Hepatic stellate cell (primary cell): ENCODE results near the gene MRS2.
"Not testable (repeated sequence)": the region's sequence is repeated elsewhere in the genome, so short reads cannot be mapped to it uniquely, and the experiment has no call there.

Source experiments
- DNase-seq: peaks from one replicate; pipeline ENCODE4 v3.0.0; 2011; ENCODE audit warnings: low spot score

MRS2 gene

GRCh38 chr6:24402697-24403500, at the start of gene MRS2:
MRS2 (plus strand) TSS chr6:24402936; CDS start chr6:24403047, 111 bp downstream.
- peak; percentile 72 for DNase-seq

GRCh38 chr6:24353861-24354260, 48.9 kb upstream of the MRS2 start:
- no peak for DNase-seq

- DNase-seq = no peak
Observed at GRCh38 chr6:24355393-24355792, 47.3 kb upstream of the MRS2 start.

DNA sequence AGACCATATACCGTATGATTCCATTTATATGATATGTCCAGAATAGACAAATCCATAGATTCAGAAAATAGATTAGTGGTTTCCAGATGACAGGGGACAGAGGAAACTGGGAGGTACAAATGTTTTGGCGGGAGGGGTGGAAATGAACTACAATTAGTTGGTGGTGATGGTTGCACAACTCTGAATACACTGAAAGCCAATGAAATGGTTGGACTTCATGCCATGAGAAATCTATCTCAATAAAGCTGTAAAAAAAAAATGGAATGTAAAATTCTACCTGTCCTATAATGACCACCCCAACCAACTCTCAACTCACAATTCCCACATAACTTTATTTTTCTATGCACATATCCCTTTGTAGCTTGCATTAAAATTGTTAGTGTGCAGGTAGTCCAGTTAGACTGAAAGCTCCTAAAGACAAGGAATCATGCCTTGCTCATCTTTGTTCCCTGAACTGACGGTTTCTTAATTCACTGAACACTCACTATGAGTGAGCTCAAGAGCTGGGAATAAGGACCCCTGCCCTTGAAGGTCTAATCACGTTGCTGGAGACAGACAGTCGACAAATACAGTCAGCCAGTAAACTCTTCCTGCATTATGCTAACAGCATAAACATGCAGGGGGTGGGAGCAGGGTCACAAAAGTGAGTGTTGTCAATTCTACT, 46.3 kb upstream of the MRS2 start:
- no peak for DNase-seq

GRCh38 chr6:24357336-24358218, 45.2 kb upstream of the MRS2 start, which contains the start of gene DCDC2:
DCDC2 (minus strand) TSS chr6:24358059; CDS start chr6:24357750, 309 bp downstream.
- DNase-seq = no peak

- no peak for DNase-seq
Observed at GRCh38 chr6:24358219-24358821, 44.4 kb upstream of the MRS2 start.

GRCh38 chr6:24359640-24360454, 42.9 kb upstream of the MRS2 start:
- peak; percentile 43 for DNase-seq

GRCh38 chr6:24362363-24362762, 40.4 kb upstream of the MRS2 start:
- DNase-seq = not testable (repeated sequence)

DNA sequence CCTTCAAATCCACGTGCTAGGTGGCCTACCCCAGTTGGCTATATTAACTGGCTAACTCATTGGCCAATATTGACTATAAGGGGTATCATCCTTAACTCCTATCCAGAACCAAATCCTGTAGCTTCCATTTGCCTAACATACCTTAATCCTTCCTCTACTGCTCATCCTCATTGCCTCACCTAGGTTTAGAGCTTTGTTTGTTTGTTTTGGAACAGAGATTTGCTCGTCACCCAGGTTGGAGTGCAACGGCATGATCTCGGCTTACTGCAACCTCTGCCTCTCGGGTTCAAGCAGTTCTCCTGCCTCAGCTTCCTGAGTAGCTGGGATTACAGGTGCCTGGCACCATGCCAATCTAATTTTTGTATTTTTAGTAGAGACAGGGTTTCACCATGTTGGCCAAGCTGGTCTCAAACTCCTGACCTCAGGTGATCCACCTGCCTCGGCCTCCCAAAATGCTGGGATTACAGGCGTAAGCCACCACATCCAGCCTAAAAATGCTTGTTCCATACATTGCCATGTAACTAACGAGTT, 37.6 kb upstream of the MRS2 start:
- not testable (repeated sequence) for DNase-seq

DNA sequence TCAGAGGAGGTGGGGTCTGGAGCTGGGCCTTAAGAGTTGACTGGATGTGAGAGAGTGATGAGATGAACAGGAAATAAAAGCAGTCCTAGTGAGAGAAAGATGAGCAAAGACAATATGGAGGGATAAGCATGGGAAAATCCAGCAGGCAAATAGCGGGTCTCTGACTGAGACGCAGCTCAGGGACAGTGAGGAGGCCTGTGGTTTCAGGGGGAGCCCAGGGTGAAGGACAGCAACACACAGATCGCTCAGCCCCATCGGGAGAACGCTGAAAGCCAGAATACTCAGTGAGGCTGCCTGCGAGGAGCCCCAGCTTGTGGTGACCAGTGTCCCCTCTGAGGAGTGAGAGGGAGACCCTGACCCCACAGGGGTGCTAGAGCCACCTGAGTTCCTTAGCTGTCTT, 28.1 kb upstream of the MRS2 start:
- no peak for DNase-seq

DNA sequence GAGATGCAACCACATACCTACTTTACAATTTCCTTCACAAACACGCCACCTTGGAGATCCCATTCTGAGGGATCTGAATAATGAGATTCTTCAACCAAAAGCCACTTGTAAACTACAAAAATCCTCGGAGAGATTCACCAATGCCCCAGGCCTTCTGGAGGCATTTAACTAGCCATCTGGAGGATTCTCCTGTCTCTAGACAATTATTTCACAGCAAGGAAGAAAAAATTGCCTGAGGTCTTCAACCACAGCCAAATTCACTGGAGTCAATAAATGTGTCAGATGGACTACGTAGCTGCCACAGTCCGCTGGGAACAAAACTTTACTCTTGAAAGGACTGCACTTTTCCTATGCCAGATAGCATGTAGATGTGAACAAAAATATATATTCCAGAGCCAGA, 25.9 kb upstream of the MRS2 start:
- no peak for DNase-seq

- no peak for DNase-seq
Observed at GRCh38 chr6:24378473-24379097, 24.2 kb upstream of the MRS2 start.

- no peak for DNase-seq
Observed at GRCh38 chr6:24381476-24382219, 21.1 kb upstream of the MRS2 start.

GRCh38 chr6:24382220-24382540, 20.6 kb upstream of the MRS2 start:
- DNase-seq = no peak

GRCh38 chr6:24382891-24383494, 19.7 kb upstream of the MRS2 start:
- DNase-seq = not testable (repeated sequence)

DNA sequence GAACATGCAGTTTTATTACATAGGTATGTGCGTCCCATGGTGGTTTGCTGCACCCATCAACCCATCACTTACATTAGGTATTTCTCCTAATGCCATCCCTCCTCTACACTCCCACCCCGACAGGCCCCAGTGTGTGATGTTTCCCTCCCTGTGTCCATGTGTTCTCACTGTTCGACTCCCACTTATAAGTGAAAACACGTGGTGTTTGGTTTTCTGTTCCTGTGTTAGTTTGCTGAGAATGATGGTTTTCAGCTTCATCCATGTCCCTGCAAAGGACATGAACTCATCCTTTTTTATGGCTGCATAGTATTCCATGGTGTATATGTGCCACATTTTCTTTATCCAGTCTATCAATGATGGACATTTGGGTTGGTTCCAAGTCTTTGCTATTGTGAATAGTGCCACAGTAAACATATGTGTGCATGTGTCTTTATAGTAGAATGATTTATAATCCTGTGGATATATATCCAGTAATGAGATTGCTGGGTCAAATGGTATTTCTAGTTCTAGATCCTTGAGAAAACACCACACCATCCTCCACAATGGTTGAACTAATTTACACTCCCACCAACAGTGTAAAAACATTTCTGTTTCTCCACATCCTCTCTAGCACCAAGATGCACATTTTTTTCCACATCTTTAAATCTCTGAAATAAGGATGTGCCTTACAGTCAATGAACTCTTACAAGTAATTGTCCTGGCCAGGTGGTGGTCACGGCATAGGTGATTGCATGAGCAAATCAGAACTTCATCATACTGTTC, 18.2 kb upstream of the MRS2 start:
- DNase-seq = not testable (repeated sequence)

DNA sequence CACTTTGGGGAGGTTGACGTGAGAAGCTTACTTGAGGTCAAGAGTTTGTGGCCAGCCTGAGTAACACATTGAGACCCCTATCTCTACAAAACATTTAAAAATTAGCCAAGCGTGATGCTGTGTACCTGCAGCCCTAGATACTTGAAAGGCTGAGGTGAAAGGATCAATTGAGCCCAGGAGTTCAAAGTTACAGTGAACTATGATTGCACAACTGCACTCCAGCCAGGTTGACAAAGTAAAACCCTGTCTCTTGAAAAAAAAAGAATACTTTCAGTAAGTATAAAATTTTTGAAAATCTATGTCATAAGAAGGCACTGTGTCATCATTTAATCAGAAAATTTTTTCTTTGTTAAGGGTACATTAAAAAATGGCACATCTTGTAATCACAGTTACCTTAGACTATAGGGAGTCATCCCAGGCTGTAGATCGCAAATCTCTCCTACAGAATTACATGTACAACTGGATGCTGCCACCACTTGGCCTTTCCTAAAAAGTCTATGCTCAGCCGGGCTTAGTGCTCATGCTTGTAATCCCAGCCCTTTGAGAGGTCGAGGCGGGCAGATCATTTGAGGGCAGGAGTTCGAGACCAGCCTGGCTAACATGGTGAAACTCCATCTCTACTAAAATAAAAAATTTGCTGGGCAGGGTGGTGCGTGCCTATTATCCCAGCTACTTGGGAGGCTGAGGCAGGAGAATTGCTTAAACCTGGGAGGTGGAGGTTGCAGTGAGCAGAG, 17.0 kb upstream of the MRS2 start:
- DNase-seq = no peak

DNA sequence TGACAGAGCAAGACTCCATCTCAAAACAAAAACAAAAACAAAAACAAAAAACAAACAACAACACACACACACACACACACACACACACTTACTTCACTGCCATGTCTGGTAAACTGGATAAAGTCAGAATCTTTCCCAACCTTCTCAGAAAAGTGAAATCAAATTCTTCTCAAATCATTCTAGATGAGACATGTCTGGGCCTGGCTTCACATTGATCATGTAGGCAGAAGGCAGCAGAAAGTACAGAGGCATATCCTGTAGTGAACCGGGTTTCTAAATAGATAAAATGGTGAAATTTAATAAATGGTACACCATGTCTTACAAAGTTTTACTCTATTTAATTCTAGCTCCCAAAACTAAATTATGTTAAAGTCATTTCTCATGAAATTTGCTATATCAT, 14.9 kb upstream of the MRS2 start:
- DNase-seq = no peak
